ENCODE data around the gene PDE4D. TPM values are rescaled to one million over a fixed set of nuclear protein-coding genes. Genes with fewer than 3 reads are reported as not detected.
A peak's percentile ranks its signal among the peaks of the same experiment; 100 is the strongest.

The PDE4D gene
- polyA plus RNA-seq, 1 donor, result 23.1 TPM

DNA sequence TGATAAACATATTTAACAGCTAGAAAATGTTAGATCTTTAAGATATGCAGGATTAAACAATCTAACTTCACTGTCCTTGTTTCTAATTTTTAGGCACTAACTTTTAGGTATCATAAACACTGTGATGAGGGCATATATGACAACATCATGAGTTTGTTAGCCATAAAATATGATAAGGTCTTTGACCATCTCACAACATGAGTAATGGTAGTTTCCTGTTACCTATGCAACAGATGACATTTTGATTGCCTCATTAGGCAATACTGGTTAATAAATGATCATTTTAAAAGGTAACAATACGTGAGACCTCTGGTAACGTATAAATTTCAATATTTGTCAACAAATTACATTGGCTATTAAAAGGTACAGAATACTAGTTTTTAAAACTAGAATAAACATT lies 613.5 kb downstream of the PDE4D start:
- DNase-seq, result no peak

DNA sequence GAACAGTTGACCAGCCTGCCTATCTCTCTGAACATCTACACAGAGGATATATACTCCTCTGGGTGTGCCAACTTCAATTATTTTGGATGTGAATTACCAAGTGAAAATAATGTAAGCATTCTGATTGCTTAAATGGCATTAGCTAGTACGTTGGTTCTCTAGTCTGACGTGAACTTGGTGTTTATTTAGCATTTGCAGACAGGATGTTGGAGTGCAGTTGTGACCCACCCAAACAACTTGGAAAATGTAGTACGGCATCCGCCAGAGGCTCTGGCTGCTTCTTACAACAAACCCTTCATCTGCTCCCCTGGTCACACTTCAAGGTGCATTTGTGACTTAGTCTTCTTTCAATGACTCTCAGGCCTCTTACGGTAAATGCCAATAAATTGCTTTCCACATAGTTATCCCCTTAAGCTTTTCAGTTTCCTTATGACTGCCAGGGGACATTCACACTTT lies 616.6 kb downstream of the PDE4D start:
- DNase-seq, result no peak

DNA sequence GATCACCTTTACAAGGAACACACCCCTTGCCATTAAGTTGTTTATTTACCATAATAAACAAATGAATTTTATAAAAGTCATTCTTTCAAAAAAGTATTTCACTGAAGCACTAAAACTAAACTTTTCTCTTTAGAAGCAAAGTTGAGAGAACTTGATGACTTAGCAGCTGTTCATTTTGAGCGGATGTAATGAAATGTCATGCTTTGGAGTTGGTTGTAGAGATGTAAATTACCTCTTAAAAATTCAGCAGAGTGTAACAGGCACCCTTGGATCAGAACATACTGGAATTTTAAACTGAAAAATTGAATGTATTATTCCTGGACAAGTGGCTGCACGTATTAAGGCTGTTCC lies 617.2 kb downstream of the PDE4D start:
- no peak for DNase-seq

DNA sequence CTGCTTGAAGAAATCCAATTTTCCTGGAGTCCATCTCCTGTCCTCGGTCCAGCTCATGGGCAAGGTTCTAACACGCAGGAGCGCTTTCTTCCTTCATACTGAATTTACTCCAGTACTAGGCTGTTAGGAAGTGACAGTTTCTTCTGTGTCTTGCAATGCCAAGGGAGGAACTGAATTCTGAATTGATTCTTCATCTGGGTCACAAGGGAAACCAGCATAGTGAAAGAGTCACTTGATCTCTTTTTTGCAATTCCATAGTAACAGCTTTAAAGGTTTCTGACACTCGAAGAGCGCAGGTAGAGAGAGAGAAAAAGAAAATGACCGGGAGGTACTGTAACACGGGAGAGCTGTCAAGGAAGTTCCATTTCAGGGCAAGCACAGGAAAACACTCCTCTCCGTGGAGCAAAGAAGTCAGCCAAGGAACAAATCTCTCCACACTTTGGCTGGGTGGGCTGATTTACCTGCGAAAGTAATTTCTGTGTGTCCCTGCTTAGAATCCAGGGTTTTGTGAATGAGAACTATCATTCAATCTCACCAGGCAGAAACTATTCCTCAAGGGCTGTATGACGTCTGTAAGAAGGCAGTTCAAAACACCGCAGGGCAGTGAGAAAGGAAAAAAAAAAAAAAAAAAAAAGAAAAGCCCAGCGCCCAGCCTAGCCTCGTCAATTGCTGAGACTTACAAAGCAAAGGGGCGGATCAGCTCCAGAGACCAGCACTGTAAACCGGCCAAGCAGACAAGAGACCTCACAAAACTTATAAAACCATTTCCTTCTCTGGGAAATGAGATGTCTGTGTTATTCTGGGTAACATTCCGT lies 617.8 kb downstream of the PDE4D start:
- DNase-seq, result peak; percentile 57

DNA sequence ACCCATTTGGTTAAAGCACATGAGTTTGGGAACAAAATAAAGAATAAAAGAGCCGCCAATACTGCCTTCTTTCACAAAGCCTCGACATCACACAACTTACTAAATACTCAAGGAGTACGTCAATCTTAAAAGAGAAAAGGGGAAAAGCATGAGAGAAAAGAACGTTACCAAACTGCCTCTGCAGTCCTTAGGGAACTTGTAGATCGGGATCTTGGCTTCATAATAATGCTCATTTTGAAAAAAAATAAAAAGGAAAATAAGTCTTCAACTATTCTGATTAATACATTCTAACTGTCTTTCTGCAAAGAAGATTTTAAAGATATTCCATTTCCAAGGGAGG lies 618.4 kb downstream of the PDE4D start:
- no peak for DNase-seq

DNA sequence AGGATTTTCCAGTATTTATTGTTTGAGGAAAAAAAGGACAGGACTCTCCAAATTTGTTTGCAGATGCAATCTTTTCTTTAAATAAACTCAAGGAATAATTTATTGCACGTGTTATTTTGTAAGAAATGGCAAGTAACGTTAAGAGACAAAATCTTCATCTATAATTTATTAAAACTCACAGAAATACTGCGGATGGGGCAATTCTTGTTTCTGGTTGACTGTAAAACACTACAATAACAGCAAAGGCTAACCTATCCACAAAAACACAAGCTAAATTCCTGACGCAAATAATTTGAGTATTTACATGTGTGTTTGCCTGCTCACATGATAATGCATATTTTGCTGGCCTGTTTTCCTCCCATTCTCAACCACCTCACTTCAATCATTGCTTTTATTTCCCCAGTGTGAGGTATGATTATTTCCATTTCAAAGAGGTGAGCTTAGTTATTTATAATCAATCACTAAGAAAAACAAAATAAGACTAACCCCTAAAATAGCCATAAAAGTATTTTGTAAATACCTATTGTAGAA lies 619.4 kb downstream of the PDE4D start:
- no peak for DNase-seq

DNA sequence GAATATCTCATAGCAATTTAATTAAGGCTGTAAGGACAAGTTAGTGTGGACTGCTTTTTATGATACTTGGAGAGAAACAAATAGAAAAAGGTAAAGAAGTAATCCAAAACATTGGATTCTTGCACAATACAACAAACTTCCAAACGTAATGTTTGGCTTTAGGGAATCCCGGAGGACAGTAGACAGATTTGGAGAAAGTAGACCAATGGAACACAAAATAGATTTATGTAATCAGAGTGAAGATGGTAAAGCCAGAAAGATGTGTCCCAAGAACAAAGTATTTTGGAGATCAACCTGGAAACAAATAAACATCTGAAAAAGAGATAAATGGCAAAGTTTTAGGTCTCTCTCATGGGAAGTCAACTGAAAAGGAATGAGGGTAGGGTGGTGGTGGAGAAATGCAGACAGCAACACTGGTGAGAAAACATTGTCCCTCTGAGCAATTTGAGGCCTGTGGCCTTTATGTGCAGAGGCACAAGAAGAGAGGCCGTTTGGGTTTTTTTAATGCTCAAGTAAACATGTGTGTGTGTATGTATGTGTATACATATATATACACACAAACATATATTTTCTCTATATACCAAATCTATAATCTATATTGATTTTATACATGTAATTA lies 620.6 kb downstream of the PDE4D start:
- no peak for DNase-seq

DNA sequence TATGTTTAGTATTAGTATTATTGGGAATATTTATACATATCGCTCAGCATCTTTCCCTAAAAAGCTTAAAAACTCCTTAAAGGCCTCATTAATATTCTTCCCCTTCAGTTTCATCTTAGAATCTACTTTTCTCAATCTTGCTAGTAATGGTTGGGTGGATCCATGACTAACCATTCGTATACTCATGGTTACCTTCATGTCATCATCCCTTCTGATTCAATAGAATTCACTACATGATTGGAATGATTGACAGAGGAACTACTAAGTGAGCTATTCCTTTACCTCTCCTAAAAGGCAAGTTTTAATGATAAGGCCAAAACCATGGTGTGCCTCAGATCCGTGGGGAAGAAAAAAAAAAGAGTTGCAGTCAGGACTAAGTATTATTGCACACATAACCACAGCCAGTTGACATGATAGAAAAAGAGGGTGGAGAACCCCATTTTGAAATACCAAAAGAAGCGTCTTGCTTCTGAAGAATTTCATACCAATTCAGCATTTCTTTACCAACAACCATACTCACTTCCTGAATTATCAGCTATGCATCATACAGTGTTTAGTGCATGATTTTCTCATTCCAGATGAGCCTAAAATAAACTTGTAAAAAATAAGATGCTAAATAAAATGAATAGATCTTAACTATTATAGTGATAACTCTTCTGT lies 624.6 kb downstream of the PDE4D start:
- DNase-seq, result no peak

DNA sequence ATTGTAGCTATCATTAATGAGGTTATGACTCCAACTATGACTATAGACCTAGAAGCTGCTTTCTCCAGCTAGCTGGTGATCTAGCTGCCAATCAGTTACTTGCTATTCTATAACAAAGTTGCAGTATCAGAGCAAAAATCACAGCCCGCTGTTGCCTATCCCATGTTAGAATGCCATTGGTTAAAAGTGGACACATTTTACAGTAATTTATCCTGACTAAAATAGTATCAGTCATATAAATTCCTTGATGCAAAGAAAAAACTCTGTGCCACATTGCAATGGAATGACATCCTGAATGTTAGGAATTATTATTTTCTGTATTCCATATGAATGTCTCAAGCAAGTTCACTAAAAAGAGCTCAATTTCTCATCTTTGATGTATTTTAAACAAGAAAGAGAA lies 626.5 kb downstream of the PDE4D start:
- no peak for DNase-seq

DNA sequence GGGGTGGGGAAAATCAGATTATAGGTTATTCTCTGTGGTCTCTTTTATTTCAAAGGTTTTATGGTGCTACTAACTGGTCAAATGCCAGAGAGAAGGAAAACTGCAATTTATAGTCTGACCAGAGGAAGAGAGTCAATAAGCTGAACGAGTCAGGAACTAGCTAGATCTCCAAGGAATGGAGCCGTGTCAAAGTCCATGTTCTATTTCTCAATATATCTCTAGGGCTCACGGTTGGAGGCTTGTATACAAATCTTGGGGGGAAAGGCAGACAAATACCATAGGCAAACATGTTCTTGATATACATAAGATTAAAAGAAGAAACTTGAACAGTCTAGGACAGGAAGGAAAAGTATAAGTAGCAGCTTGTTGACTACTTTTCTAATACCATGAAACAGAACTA lies 627.1 kb downstream of the PDE4D start:
- no peak for DNase-seq

DNA sequence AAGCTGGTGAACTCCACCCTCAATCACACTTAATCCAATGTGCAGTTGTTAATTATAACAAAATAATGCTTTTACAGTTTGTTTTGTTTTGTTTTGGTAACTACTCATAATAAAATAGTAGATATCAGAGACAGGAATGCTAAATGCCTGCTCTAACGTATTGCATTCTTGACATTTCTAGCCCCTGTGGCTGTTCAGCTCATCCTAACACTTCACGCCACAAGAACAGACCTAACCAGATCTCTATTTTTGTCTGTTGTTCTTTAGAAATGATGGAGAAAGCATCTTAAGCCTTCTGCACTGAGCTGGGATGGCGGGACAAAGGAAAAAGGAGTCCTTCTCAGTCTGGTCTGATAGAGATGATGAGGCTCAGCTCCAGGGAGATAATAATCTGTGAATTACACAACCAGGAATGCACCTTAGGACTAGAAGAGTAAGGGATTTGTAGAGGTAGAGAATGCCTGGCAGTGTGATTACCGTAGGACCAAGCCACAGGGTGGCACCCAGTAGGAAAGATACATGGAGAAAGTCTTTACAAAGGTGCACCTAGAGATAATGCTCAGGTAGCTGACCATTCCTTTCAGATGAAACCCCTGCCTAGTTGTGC lies 628.8 kb downstream of the PDE4D start:
- DNase-seq, result no peak

DNA sequence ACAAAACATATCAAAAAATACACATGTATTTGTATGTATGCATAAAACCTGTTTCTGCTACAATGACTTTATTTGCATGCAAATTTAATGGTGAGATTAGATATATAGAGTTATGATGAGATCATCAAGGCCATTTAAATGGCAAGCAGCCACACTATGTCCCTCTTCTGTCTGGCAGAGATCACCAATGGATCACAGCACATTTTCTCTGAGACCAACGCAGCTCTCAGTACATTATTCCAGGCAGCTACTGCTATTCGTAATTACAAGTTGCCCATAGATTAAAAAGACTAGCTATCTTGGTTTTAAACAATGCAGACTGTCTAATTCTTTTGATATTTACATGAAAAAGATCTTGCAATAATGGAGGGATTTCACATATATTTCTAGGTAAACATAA lies 629.5 kb downstream of the PDE4D start:
- no peak for DNase-seq

DNA sequence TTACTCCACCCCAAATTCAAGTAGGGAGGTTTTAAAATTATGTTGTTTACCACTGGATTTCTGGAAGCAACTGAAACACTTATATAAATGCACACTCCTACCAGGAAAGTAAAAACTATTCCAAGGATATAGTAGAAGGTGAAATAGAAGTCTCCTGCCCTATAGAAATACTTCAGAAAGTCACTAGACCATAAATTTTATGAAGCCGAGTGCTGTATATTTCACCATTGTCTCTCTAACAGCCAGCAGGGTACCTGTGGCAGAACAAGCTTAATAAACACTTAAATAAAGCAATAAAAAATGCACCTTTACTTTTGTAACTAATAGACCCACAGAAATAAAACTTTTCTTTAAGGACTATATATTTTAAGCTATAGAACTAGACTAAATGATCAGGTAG lies 631.6 kb downstream of the PDE4D start:
- no peak for DNase-seq

DNA sequence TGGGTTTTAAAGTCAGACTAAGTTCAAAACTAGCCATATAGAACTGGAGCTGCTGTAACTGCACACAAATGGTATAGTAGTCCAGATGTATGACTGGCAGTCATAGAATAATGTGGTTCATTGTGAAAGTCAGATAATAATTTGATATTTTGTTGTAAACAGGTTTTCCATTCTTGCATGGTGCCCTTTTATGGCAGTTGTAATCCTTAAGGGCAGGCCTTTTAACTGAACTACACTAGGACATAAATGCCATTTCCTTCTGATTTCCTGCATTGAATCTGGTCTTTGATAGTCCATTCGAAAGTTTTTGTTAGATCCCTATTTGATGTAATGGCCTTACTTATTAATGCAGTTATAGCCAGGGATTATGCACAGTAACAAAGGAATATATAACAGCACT lies 632.6 kb downstream of the PDE4D start:
- DNase-seq, result no peak

DNA sequence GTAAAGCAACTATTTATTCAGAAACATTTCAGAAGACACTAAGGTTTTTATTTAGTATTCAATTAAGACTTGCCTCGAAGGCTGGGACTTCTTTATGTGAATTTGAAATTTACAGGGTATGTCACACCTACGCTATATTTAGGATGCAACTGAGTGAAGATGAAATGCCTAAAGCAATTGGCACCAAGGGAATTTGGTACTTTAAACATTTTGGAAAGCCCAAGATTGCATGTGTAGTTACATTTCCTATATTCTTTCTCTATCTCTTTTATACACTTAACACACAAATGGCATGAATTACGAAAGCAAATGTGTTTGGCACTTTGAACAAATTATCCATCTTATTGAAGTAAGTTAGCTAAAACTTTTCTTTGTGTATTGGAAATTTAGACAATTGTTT lies 633.3 kb downstream of the PDE4D start:
- no peak for DNase-seq

DNA sequence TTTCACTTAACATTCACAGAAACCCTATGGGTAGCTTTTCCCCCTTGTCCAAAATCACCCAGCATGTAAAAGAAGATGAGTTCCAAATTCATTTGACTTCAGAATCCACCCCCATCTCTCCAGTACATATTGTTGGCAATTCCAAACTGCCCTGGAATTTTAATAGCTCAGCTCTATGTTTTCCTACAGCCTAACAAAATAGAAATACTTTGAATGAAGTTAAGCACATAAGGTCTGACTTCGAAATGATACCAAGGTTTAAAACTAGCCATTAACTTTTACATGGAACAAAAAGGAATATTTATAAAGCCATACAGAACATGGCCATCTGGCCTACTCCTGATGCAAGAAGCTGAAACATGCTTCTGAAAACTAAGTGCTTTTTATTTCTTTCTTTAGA lies 634.3 kb downstream of the PDE4D start:
- no peak for DNase-seq

DNA sequence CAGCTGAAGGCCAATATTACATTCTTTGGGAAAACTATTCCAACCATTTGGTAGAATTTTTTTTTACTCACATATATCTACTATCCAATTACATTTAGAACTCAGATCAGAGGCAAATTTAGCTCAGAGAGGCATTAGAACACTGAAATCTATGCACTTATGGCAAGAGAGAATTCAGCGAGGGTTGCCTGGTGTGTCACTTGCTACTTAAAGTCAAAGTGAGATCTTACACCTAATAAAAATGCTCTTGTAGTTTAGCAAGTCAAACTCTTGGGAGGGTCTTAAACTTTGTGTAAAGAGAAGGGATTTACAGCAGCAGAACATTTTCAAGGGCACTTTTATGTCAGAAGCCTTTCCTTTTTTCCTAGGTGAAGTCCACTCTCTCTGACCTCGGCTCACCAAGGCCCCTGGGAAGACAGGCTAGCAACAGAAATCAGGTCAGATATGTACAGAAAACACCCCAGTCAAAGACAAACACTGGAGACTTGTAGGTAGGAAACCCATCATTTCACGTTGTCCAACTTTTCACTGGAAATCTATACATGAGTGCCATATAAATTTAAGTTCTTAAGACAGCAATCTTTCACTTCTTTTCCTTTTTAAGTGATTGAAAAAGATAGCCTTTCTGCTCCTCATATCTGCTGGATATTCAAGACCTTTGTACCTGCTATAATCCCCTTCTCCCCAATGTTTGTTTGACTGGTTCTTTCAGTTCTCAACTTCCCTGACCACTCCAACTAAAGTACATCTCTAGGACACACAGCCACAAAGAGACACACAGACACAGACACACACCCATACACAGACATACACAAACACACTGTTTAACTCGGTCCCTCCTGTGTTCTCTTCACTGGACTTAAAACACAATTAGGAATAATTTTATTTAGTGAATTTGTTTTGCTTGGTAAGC lies 635.8 kb downstream of the PDE4D start:
- no peak for DNase-seq

DNA sequence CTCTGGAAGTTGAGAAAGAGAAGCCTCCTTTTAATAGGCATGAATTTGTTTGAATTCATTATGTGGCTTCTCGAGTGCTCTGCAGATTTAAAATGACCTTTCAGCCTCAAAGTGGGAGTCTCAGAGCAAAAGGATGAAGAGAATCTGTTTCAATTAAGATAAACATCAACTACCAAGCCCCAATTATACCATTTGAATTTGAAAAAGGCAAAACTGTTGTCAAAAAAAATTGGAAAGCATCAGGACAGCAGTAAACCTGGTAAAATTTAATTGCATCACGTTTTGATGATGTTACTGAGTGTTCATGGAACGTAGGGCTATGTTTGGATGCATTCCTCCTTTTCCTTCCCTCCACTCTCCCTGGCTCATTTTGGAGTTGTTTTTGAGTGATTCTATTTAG lies 637.2 kb downstream of the PDE4D start:
- DNase-seq, result no peak

DNA sequence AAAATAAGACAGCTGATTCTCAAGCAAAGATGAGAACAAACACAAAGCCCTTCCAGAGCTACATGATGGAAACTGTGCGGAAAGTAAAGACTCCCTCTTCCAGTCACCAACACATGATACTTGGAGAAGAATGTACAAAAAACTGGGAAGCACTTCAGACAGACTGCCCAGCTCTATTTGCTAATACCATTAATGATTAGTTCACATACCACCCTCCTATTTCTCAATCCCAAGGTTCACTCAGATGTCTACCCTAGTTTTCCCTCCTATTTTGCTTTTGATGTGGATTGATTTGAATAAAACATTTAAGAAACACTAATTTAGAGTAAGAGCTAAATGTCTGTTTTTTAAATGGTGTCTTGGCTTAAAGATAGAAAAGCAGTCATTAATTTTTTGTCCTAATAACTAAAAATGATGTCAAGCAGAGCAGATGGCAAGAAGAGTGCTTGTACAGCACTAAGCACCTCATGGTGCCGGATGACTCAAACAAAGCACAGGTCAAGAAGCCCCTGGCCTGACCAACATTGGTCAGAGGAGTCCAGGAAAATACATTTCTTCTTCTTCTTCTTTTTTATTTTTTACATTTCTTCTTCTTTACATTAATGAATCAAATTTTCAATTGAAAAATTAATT lies 639.4 kb downstream of the PDE4D start:
- no peak for DNase-seq

DNA sequence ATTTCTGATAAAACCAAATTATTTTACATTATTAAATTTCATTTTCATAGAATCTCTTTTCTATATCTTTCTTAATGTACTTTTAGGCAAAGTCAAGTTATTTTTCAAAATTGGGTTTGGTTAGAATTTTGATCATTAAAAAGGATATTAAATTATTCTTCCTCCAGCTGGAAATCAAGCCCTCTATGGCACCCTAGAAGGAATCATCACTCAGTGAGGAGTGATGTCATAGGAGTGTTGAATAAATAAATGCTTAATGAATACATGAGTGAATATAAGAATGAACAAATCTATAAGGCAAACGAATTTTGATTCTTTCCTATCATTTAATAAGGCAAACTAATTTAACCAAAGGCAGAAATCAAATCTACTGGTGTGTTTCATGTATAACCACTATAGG lies 639.9 kb downstream of the PDE4D start:
- no peak for DNase-seq

DNA sequence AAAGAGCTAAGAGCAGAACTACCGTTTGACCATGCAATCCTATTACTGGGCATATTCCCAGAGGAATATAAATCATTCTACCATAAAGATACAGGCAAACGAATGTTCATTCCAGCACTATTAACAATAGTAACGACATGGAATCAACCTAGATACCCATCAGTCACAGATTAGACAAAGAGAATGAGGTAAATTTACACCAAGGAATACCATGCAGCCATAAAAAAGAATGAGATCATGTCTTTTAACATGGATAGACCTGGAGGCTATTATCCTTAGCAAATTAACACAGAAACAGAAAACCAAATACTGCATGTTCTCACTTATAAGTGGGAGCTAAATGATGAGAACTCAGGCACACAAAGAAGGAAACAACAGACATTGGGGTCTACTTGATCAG lies 641.9 kb downstream of the PDE4D start:
- no peak for DNase-seq

Measured in left kidney (tissue), 2 donors.